HepG2 (cell line): ENCODE data around the gene ARID3C. TPM values are rescaled to one million over a fixed set of nuclear protein-coding genes. Genes with fewer than 3 reads are reported as not detected.

Source experiments
- CEBPB ChIP-seq: IDR thresholded peaks from 2 replicates; pipeline ENCODE4 v1.6.1; 2011; ENCODE audit warnings: low read depth, low read length, improper control_type of control experiment, borderline replicate concordance
- CHD4 ChIP-seq: fragments of 200-600 bp; sonication (generic); IDR thresholded peaks from 2 replicates; pipeline ENCODE4 v1.7.0; 2017; ENCODE audit warnings: mild to moderate bottlenecking, low read length, borderline replicate concordance
- CSRNP1 ChIP-seq: sonication (generic); formaldehyde crosslinking; IDR thresholded peaks from 2 replicates; pipeline ENCODE4 v1.8.1; 2023; ENCODE audit warnings: mild to moderate bottlenecking, missing genetic modification reagents
- ELF1 ChIP-seq: sonication (generic); formaldehyde crosslinking; IDR thresholded peaks from 2 replicates; pipeline ENCODE4 v1.4.0; 2020; ENCODE audit warnings: missing genetic modification reagents
- ETV5 ChIP-seq: IDR thresholded peaks from 2 replicates; pipeline ENCODE4 v1.6.1; 2018; ENCODE audit warnings: missing biosample characterization, missing genetic modification reagents, inconsistent platforms, borderline replicate concordance
- JUNB ChIP-seq: sonication (generic); formaldehyde crosslinking; IDR thresholded peaks from 2 replicates; pipeline ENCODE4 v1.8.0; 2022; ENCODE audit warnings: missing genetic modification reagents, mild to moderate bottlenecking, borderline replicate concordance
- KAT8 ChIP-seq: IDR thresholded peaks from 2 replicates; pipeline ENCODE4 v1.6.1; 2016; ENCODE audit warnings: missing genetic modification reagents, missing compliant biosample characterization
- KDM5B ChIP-seq: sonication (generic); formaldehyde crosslinking; IDR thresholded peaks from 2 replicates; pipeline ENCODE4 v1.4.0; 2020; ENCODE audit warnings: missing genetic modification reagents, mild to moderate bottlenecking, borderline replicate concordance
- KLF12 ChIP-seq: sonication (generic); formaldehyde crosslinking; IDR thresholded peaks from 2 replicates; pipeline ENCODE4 v1.4.0; 2020; ENCODE audit warnings: missing genetic modification reagents, borderline replicate concordance
- NAIF1 ChIP-seq: sonication (generic); formaldehyde crosslinking; IDR thresholded peaks from 2 replicates; pipeline ENCODE4 v1.5.0; 2020; ENCODE audit warnings: mild to moderate bottlenecking, missing genetic modification reagents, borderline replicate concordance
- PAX8 ChIP-seq: sonication (generic); formaldehyde crosslinking; IDR thresholded peaks from 2 replicates; pipeline ENCODE4 v1.8.0; 2022; ENCODE audit warnings: mild to moderate bottlenecking, missing genetic modification reagents, borderline replicate concordance
- SAFB2 ChIP-seq: sonication (generic); formaldehyde crosslinking; IDR thresholded peaks from 2 replicates; pipeline ENCODE4 v1.5.1; 2020; ENCODE audit warnings: missing genetic modification reagents, low read depth, mild to moderate bottlenecking, borderline replicate concordance
- SETDB1 ChIP-seq: sonication (generic); formaldehyde crosslinking; IDR thresholded peaks from 2 replicates; pipeline ENCODE4 v1.5.1; 2020; ENCODE audit warnings: missing genetic modification reagents, mild to moderate bottlenecking, borderline replicate concordance
- SIX1 ChIP-seq: sonication (generic); formaldehyde crosslinking; IDR thresholded peaks from 2 replicates; pipeline ENCODE4 v1.4.0; 2020; ENCODE audit warnings: missing genetic modification reagents, borderline replicate concordance
- SP1 ChIP-seq, 2 experiments: fragments of 450-650 bp in 1 of 2; sonication (generic) in 1 of 2; formaldehyde crosslinking in 1 of 2; IDR thresholded peaks; 2 replicates each; pipeline versions ENCODE4 v1.4.0 to v1.6.1; 2016 to 2020; ENCODE audit warnings: missing genetic modification reagents in 1 of 2
- THRA ChIP-seq: sonication (generic); formaldehyde crosslinking; IDR thresholded peaks from 2 replicates; pipeline ENCODE4 v1.4.0; 2020; ENCODE audit warnings: missing genetic modification reagents, borderline replicate concordance
- ZFP36 ChIP-seq: fragments of 150-350 bp; IDR thresholded peaks from 2 replicates; pipeline ENCODE4 v1.6.1; 2018; ENCODE audit warnings: borderline replicate concordance, low read length, low read depth; ENCODE audit not compliant: partially characterized antibody
- ZFP82 ChIP-seq: sonication (generic); formaldehyde crosslinking; IDR thresholded peaks from 2 replicates; pipeline ENCODE4 v1.5.1; 2020; ENCODE audit warnings: mild to moderate bottlenecking, missing genetic modification reagents, borderline replicate concordance
- ZNF17 ChIP-seq: sonication (generic); formaldehyde crosslinking; IDR thresholded peaks from 2 replicates; pipeline ENCODE4 v1.5.0; 2020; ENCODE audit warnings: mild to moderate bottlenecking, missing genetic modification reagents
- ZNF251 ChIP-seq: sonication (generic); formaldehyde crosslinking; IDR thresholded peaks from 2 replicates; pipeline ENCODE4 v1.9.0; 2021; ENCODE audit warnings: mild to moderate bottlenecking, missing genetic modification reagents
- ZNF331 ChIP-seq: sonication (generic); formaldehyde crosslinking; IDR thresholded peaks from 2 replicates; pipeline ENCODE4 v1.4.0; 2020; ENCODE audit warnings: missing genetic modification reagents
- ZNF460 ChIP-seq: sonication (generic); formaldehyde crosslinking; IDR thresholded peaks from 2 replicates; pipeline ENCODE4 v1.5.1; 2020; ENCODE audit warnings: missing genetic modification reagents, mild to moderate bottlenecking, borderline replicate concordance
- ZNF781 ChIP-seq: sonication (generic); formaldehyde crosslinking; IDR thresholded peaks from 2 replicates; pipeline ENCODE4 v1.5.1; 2020; ENCODE audit warnings: borderline replicate concordance, mild to moderate bottlenecking, missing genetic modification reagents; ENCODE audit errors: not compliant biosample characterization
- ZNF788 ChIP-seq: sonication (generic); formaldehyde crosslinking; IDR thresholded peaks from 2 replicates; pipeline ENCODE4 v1.5.0; 2020; ENCODE audit warnings: mild to moderate bottlenecking, missing genetic modification reagents, borderline replicate concordance
- ZNF800 ChIP-seq: sonication (generic); formaldehyde crosslinking; IDR thresholded peaks from 2 replicates; pipeline ENCODE4 v1.4.0; 2020; ENCODE audit warnings: missing genetic modification reagents
- polyA plus RNA-seq, 8 experiments: library from polyadenylated mRNA; depleted of rRNA in 3 of 8; stranded (reverse) in 7 of 8; unstranded in 1 of 8; fragments of >200 nt; fragmentation: Illumina TruSeq in 4 of 8; extraction: Trizol in 4 of 8; gene quantifications; 2 replicates each; pipeline versions ENCODE4 v1.2.1 to v1.2.3, GENCODE V29; 2011 to 2016; ENCODE audit warnings: low read depth in 4 of 8, missing spikeins in 1 of 8, mixed read lengths in 1 of 8; ENCODE audit not compliant: insufficient read depth in 1 of 8
- total RNA-seq, 5 experiments: library from RNA; depleted of rRNA; stranded (reverse); fragments of >200 nt; fragmentation: Illumina TruSeq; extraction: Trizol; gene quantifications; 2 replicates each; pipeline ENCODE4 v1.2.3, GENCODE V29; 2016; ENCODE audit warnings: low read depth in 1 of 5

ARID3C gene
- total and polyA plus RNA-seq, 2 of the 13 experiments (the other 11 are each of a cell fraction or from before 2014, with no cell fraction given), result not detected

- TF ChIP-seq ZFP36 (no peak), CSRNP1 (CRISPR knock-in tag) (no peak), ZNF800 (CRISPR knock-in tag) (no peak), CEBPB (no peak), ZNF251 (no peak), ETV5 (CRISPR knock-in tag) (peak; percentile 73), SIX1 (CRISPR knock-in tag) (no peak), CHD4 (no peak), ZNF460 (no peak), KLF12 (no peak), SETDB1 (CRISPR knock-in tag) (no peak), ZFP82 (no peak), ZNF781 (no peak), ZNF331 (CRISPR knock-in tag) (peak; percentile 39; the same call in 1 of the 2 replicates), ELF1 (CRISPR knock-in tag) (peak; percentile 76), JUNB (CRISPR knock-in tag) (no peak), SAFB2 (CRISPR knock-in tag) (no peak; the same call in 1 of the 2 replicates), KAT8 (CRISPR knock-in tag) (peak; percentile 83), THRA (CRISPR knock-in tag) (peak; percentile 47; the same call in 1 of the 2 replicates), PAX8 (0 out of 2 replicates have a peak, but pooled peaks have one; percentile 38), ZNF17 (no peak), ZNF788 (peak; percentile 80; the same call in 1 of the 2 replicates), SP1 (IDR thresholded peaks at IDR 0.05) (no peak), SP1 (CRISPR knock-in tag; IDR thresholded peaks at IDR 0.05) (peak; percentile 72), NAIF1 (CRISPR knock-in tag) (no peak), KDM5B (CRISPR knock-in tag) (peak; percentile 82)
These were observed 23.2 kb upstream of the ARID3C start, which contains the start of gene IL11RA (continued) for GRCh38 chr9:34651876-34652601.
